ENCODE results near the gene SH3TC2.
A peak's percentile ranks its signal among the peaks of the same experiment; 100 is the strongest.

Gene SH3TC2

GRCh38 chr5:148967783-148968182 is 95.1 kb downstream of the SH3TC2 start:
- no peak for DNase-seq

- DNase-seq = no peak
Measured at GRCh38 chr5:148966938-148967337, 95.9 kb downstream of the SH3TC2 start.

GRCh38 chr5:148966348-148966747 is 96.5 kb downstream of the SH3TC2 start:
- DNase-seq = no peak

GRCh38 chr5:148965511-148966265 is 97.2 kb downstream of the SH3TC2 start:
- DNase-seq = peak in 1 of 3 experiments; percentile 29

- DNase-seq = no peak
Measured at GRCh38 chr5:148963664-148964063, 99.2 kb downstream of the SH3TC2 start.

GRCh38 chr5:148962761-148963324 is 100.0 kb downstream of the SH3TC2 start:
- DNase-seq = peak in 1 of 3 experiments; percentile 2

- DNase-seq = no peak
Measured at GRCh38 chr5:148962200-148962550, 100.7 kb downstream of the SH3TC2 start.

DNA sequence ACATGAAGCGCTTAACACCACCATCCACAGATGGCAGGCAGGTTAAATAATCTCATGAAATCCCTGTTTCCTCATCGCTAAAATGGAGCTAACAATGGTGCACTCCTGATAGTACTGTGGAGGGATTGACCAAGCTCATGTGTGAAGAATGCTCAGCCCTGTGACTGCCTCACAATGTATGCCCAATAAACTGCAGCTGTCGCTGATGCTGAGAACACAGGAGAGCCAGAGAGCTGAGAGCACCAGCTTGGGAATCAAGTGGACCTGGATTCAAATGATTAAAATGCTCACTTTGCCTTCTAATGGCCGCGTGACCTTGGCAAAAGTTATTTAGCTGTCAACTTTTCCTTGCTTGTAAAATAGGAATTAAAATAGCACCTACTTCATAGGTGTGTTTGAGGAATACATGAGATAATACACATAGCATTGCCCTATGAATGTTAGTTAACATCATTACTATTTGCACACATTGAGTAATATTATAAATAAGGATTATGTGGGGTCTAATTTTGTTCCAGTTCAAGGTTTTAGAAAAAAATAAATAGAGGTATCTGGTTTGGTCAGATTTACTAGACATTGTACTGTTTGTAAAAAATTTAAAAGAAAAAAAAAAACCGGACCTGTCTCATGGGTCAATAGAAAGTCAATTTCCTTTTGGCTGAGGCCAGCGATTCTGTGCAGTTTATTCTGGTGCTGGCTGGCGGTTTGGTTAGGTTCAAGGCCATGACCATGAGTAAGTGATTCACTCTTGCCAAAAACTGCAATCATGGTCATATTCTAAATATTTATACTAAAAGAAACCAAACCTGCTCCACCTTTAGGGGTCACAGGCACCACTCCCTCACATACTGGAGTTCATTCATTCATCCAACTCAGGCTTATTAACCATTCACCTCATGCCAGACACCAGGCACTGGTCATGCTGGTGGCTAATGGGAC is 101.3 kb downstream of the SH3TC2 start:
- no peak for DNase-seq

DNA sequence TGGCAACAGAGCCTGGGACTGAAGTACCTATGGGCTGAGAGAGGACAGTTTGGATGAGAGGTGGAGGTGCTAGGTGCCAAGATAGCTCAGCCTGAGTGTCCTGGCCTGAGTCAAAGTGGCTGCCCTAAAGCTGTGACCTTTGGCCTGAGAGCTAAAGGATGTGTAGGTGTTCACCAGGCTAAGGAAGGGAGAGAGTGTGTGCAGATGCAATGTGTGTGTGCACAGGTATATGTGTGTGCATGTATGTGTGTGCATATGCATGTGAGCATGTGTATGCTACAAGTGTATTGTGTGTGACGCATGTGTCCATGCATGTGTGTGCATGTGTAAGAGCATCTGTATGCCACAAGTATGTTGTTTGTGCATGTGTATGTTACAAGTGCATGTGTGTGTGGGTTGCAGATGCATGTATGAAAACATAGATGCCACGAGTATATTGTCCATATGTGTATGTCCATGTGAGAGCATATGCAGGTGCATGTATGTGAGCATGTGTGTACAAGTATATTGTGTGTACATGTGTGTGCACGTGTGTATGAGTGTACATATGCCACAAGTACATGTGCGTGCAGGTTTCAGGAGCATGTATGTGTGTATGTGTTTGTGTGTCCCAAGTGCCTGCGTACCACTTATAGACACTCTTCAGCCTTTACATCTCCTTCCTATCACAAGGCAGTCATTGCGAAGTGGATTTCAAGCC is 102.6 kb downstream of the SH3TC2 start:
- no peak for DNase-seq

DNA sequence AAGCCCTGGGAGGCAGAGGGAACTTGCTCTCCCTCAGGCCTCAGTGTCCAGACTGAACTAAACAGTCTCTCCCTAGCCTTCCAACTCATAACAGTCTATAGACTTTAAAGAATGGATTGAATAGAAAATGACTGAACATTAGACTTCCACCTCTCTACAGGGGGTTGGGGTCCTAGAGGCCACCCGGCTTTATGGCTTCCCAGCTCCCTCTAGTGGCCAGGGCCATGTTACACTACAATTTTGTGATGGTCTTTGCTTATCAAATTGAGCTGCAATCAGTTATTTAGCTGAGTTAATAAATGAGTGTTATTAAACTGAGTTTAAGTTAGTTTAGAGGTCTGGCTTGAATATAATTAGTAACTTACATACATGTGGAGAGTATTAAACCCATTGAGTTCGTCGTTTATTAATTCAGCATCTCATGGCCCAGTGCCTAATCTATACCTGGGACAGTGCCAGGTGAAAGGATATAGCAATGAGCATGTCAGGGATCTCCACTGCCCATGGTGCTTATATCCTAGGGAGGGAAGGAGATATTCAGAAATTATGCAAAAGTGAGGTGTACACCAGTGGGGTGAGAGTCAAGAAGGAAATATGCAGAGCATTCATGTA is 105.2 kb downstream of the SH3TC2 start:
- peak; percentile 17 to 50 (median 37) for DNase-seq

DNA sequence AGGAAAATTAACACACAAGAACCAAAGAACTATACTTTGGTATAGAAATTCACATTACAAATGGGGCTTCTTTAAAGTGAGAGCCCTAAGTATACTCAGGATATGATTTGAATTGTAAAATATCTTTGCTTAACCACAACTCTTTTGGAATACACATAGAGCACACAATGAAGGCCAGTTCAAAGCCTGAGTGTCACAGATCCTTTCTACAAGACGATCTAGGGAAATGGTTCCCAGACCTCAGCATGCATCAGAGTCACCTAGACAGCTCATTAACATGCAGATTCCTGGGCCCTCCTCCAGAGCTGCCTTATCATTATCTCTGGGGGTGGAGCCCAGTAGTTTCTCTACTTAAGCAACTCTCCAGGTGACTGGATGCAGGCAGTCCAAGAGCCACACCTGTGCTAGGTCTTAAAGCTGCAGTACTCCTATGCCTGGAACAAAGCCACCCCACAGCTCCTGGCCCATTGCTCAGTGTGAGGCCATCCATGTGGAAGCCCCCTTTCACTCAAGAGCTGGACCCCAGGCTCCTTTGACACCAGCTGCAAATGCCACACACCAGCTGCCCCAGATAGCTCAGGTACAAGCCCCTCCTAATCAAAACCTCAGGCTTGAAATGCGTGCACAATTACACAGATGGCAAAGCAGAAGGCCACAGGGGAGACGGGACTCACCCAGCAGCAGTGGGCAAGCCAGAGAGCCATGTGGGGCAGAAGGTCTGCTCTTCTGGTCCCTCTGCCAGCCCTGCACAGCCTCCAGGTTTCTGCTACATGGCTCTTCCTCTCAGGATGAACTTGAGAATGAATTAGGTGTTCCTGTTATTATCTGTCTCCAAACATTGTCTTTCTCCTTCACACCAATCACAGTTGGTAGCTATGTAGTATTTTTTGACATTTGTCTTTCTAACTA is 106.1 kb downstream of the SH3TC2 start:
- DNase-seq = peak in 2 of 3 experiments; percentile 2 to 7

All from NCI-H1417 (cell line).